Epithelial cell of proximal tubule (primary cell): ENCODE results near the gene NOP10. TPM values are rescaled to one million over a fixed set of nuclear protein-coding genes. Genes with fewer than 3 reads are reported as not detected.

ENCODE experiments used
- DNase-seq: peaks from one replicate; pipeline ENCODE4 v3.0.0-alpha.2; 2011; ENCODE audit warnings: low read depth
- H3K4me3 ChIP-seq: 2 replicates; pipeline ENCODE4 v1.5.1; 2011; ENCODE audit warnings: low read depth, mild to moderate bottlenecking, low read length
- CTCF ChIP-seq: conservative IDR thresholded peaks from 2 replicates; pipeline ENCODE4 v1.5.1; 2012; ENCODE audit warnings: low read depth, mild to moderate bottlenecking, low read length
- total RNA-seq: library from RNA; depleted of rRNA; stranded (reverse); fragments of >200 nt; gene quantifications from 2 replicates; pipeline ENCODE4 v1.2.3, GENCODE V29; 2015

The NOP10 gene
- total RNA-seq, 1 donor from 2014 or later: 319 TPM

DNA sequence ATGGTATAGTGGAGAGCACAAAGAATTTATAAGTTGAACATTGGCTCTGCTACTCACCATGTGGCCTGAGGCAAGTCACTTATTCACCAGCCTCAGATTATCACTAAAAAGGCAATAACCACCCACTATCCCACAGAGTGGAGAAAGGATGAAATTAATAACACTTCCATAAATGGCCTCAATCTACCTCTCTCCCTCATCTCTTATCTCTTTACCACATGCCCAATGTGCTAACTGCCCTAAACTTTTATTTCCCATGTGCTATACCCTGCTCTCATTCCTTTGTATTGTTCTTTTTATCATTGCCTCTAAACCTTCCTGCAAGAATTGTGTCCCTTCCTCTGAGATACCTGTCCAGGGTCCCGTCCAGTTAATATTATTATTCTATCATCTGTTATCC is 31.4 kb downstream of the NOP10 start:
- H3K4me3 ChIP-seq: no peak overlapping the region
- no peak for TF ChIP-seq CTCF
- no peak for DNase-seq

GRCh38 chr15:34304613-34305012 is 38.3 kb downstream of the NOP10 start:
- no peak for TF ChIP-seq CTCF
- no peak overlapping the region for H3K4me3 ChIP-seq
- no peak for DNase-seq

DNA sequence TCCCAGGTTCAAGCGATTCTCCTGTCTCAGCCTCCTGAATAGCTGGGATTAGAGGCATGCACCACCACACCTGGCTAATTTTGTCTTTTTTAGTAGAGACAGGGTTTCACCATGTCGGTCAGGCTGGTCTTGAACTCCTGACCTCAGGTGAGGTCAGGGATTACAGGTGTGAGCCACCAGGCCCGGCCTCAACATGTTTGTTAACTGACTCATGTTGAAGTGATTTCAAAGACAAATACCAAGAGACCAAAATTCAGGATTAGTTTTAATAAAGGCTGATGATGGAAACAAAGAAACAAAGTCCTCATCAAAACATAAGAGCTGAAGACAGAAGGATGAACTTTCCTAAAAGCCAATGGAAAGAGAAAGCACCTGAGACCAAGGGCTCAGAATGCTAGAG is 41.9 kb downstream of the NOP10 start:
- no peak for DNase-seq
- no peak for TF ChIP-seq CTCF
- H3K4me3 ChIP-seq: no peak overlapping the region

GRCh38 chr15:34297059-34297458 is 45.9 kb downstream of the NOP10 start:
- H3K4me3 ChIP-seq: no peak overlapping the region
- no peak for DNase-seq
- TF ChIP-seq CTCF: no peak

- no peak for DNase-seq
- TF ChIP-seq CTCF: no peak
- H3K4me3 ChIP-seq: no peak overlapping the region
Observed at GRCh38 chr15:34292621-34293020, 50.3 kb downstream of the NOP10 start.

Other genes with a start within 250 kb of the NOP10 start
- gene EMC7, start 241.3 kb downstream of the NOP10 start, total RNA-seq: 37.4 and 49.1 TPM in 2 replicates
- gene PGBD4, start 241.1 kb downstream of the NOP10 start, total RNA-seq: 0.40 and 0.43 TPM in 2 replicates
- gene KATNBL1, start 133.0 kb downstream of the NOP10 start, total RNA-seq: 35.5 and 49.3 TPM in 2 replicates
- 221 and 224 TPM in 2 replicates for gene EMC4, start 118.1 kb downstream of the NOP10 start, total RNA-seq
- gene SLC12A6, start 5.4 kb downstream of the NOP10 start, total RNA-seq: 4.8 and 8.3 TPM in 2 replicates
- gene NUTM1, start 179 bp upstream of the NOP10 start, total RNA-seq: not detected in 2 replicates
- gene LPCAT4, start 24.1 kb upstream of the NOP10 start, total RNA-seq: 13.2 and 33.2 TPM in 2 replicates
- 5.8 and 14.3 TPM in 2 replicates for gene GOLGA8A, start 94.7 kb upstream of the NOP10 start, total RNA-seq
- 20.4 and 56.4 TPM in 2 replicates for gene GOLGA8B, start 240.5 kb upstream of the NOP10 start, total RNA-seq